K562 (cell line): ENCODE data around the gene HOXB4.

Experiments
- MXI1 ChIP-seq: IDR thresholded peaks from 2 replicates; pipeline ENCODE4 v1.6.1; 2011; ENCODE audit warnings: low read depth, mild to moderate bottlenecking, improper control_type of control experiment, low read length
- MYNN ChIP-seq, 2 experiments: sonication (generic); formaldehyde crosslinking in 1 of 2; IDR thresholded peaks; 2 replicates each; pipeline versions ENCODE4 v1.5.0 to v1.6.1; 2016 to 2020; ENCODE audit warnings: antibody characterized with exemption in 1 of 2, missing genetic modification reagents in 1 of 2
- NFIC ChIP-seq: fragments of 450-650 bp; IDR thresholded peaks from 2 replicates; pipeline ENCODE4 v1.6.1; 2017; ENCODE audit warnings: mild to moderate bottlenecking, inconsistent platforms
- TF ChIP-seq, protein P1 (sequence below), 3 experiments: IDR thresholded peaks in 2 of 3; conservative IDR thresholded peaks in 1 of 3; 2 replicates each; pipeline ENCODE4 v1.5.1; 2011 to 2012; ENCODE audit warnings: low read length in 3 of 3, mild to moderate bottlenecking in 3 of 3, control low read depth in 2 of 3, improper control_type of control experiment in 1 of 3, inconsistent platforms in 1 of 3, low read depth in 1 of 3, mixed read lengths in 1 of 3, moderate library complexity in 1 of 3; ENCODE audit not compliant: insufficient read depth in 2 of 3

DNA sequence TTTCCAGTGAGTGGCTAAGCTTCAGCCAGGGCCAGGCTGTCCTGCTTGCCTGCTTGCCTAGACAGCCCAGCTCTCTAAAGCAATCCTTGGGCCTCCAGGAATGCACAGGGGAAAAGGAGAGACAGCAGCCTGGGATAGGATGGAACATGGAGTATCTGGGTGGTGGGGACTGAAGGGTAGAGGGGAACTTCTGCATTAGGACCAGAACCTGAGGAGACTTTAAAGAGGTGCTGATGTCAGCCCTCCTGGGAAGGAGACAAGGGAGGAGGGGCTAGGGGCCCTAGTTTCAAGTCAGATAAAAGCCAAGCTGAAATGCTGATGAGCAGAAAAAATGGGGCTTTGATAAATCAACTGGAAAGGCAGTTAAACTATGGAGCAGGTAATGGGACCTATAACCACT lies 30.9 kb upstream of the HOXB4 start:
- TF ChIP-seq NFIC (no peak), MYNN (IDR thresholded peaks at IDR 0.05) (no peak), MYNN (CRISPR knock-in tag; IDR thresholded peaks at IDR 0.05) (no peak), MXI1 (no peak)
- TF ChIP-seq, protein P1, sequence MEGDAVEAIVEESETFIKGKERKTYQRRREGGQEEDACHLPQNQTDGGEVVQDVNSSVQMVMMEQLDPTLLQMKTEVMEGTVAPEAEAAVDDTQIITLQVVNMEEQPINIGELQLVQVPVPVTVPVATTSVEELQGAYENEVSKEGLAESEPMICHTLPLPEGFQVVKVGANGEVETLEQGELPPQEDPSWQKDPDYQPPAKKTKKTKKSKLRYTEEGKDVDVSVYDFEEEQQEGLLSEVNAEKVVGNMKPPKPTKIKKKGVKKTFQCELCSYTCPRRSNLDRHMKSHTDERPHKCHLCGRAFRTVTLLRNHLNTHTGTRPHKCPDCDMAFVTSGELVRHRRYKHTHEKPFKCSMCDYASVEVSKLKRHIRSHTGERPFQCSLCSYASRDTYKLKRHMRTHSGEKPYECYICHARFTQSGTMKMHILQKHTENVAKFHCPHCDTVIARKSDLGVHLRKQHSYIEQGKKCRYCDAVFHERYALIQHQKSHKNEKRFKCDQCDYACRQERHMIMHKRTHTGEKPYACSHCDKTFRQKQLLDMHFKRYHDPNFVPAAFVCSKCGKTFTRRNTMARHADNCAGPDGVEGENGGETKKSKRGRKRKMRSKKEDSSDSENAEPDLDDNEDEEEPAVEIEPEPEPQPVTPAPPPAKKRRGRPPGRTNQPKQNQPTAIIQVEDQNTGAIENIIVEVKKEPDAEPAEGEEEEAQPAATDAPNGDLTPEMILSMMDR (IDR thresholded peaks at IDR 0.05 in 2 of 3, conservative IDR thresholded peaks at IDR 0.05 in 1 of 3; ENCODE audit: insufficient read depth in 2 of 3, low read depth in 1 of 3, low read length in 3 of 3), result no peak
